SH-SY5Y (cell line): ENCODE measurements around the gene MXRA7.

ENCODE experiments used
- GATA2 ChIP-seq: IDR thresholded peaks from 2 replicates; pipeline ENCODE4 v1.6.1; 2011; ENCODE audit warnings: mild to moderate bottlenecking, low read depth, low read length
- GATA3 ChIP-seq: IDR thresholded peaks from 2 replicates; pipeline ENCODE4 v1.6.1; 2011; ENCODE audit warnings: low read depth, mild to moderate bottlenecking, low read length, moderate library complexity

GRCh38 chr17:76688165-76688622, 22.6 kb downstream of the MXRA7 start:
- no peak for TF ChIP-seq GATA2
- TF ChIP-seq GATA3: no peak
